Non-pigmented ciliary epithelial cell (primary cell): ENCODE results near the gene MICALL2.

Experiments
- DNase-seq: peaks from one replicate; pipeline ENCODE4 v3.0.0-alpha.2; 2010; ENCODE audit warnings: low read depth

MICALL2 gene

GRCh38 chr7:1493129-1493528 is 33.9 kb upstream of the MICALL2 start:
- no peak for DNase-seq

GRCh38 chr7:1492640-1493039 is 33.4 kb upstream of the MICALL2 start:
- no peak for DNase-seq

DNA sequence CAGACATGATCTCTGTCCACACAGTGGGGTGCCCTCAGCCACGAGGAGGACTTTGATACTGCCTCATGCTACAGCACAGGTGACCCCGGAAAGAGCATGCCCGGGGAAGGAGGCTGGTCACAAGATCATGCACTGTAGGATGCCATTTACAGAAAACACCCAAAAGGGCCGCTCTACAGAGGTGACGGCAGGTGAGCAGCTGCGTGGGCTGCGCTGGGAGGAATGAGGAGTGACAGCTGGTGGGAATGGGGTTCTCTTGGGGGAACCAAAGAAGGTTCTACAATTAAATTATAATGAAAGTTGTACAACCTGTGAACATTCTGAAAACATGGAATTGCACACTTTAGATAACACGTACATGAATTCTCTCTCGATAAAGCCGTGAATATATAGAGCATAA is 33.0 kb upstream of the MICALL2 start:
- DNase-seq = no peak

DNA sequence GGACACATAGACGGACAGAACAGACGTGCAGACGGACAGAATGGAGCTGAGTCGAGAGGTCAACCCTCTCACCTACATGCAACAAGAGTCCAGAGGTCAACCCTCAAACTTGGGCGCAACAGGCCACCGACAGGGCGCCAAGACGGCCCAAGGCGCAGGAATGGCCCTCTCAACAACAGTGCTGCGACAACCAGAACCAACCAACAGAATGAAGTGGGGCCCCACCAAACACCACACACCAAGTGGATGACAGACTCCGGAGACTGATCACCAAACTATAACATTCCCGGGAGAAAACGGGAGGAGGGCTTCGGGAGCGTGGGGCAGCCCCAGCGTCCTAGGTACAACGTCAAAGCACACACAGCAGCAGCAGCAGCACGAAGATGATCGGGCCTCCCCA is 31.6 kb upstream of the MICALL2 start:
- DNase-seq = no peak

DNA sequence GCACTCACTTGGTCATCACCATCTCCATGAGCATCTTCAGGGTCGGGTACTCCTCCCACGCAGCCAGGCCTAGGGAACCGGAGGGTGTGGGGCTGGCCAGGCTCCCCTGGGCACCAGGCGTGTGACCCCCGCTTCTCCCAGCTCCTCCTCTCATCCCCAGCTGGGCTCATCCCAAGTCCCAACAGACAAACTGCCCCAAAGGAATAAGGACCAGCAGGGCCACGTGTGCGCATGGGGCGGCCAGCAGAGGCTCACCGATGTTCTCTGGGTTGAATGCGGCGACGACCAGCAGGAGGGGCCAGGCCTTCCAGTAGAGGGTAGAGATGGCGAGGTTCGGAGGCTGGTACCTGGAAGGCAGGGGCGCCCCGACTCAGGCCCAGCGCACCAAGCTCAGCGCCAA is 30.1 kb upstream of the MICALL2 start:
- no peak for DNase-seq

- DNase-seq = no peak
Observed at GRCh38 chr7:1488016-1488415, 28.7 kb upstream of the MICALL2 start.

GRCh38 chr7:1487466-1487865 is 28.2 kb upstream of the MICALL2 start:
- DNase-seq = no peak

GRCh38 chr7:1486571-1486970 is 27.3 kb upstream of the MICALL2 start:
- DNase-seq = no peak

DNA sequence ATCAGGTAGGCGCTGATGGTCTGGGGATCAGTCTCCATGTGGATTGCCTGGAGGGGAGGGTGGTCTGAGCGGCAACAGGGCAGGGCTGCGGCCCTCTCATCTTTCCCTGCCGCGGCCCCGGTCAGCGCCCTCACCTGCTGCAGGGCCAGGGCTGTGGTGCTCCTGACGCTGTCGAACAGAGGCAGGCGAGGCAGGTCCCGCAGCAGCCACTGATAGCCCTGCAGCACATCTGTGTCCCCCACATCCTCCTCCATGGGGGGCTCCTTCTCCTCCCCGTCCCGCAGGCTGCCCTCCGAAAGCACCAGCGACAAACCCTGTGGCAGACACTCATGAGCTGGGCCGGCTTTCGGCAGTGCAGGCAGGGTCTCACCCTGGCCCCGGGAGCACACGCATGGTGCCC is 25.9 kb upstream of the MICALL2 start:
- no peak for DNase-seq

GRCh38 chr7:1484569-1484968 is 25.3 kb upstream of the MICALL2 start:
- DNase-seq = no peak

- DNase-seq = no peak
Observed at GRCh38 chr7:1483536-1484505, 24.6 kb upstream of the MICALL2 start.

GRCh38 chr7:1483079-1483478 is 23.8 kb upstream of the MICALL2 start:
- no peak for DNase-seq

DNA sequence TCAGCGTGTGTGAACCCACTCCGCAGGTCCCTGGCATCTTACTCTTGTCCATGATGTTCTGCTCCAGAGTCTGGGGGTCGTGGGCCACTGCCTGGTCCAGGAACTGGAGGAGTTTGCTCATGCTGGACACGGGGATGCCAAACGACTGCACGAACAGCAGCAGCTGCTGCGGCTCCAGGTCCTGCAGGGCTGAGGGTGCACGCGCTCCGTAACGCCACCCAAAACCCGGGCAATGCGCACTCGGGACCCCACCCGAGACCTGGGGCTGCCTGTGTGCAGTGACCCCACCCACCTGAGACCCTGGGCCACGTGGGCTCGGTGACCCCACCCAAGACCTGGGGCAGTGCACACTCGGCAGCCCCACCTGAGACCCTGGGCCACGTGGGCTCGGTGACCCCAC is 22.0 kb upstream of the MICALL2 start:
- no peak for DNase-seq

GRCh38 chr7:1480670-1481069 is 21.4 kb upstream of the MICALL2 start:
- DNase-seq = no peak

DNA sequence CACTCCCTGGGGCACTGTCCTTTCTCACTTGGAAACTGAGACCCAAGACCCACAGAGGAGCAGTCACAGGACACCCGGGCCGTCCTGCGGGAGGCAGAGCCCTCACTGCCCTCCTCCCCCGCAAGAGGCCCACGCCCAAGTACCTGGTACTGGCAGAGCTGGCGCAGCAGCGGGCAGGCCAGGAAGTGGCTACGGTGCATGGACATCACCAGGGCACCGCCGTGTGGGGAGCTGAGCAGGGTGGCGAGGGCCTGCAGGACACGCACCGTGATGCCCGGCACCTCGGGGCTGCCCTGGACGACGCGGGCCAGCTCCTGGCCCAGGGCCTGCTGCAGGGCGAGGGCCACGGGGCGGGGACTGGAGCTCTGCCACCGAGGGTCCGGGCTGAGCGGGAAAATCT is 20.0 kb upstream of the MICALL2 start:
- DNase-seq = no peak

GRCh38 chr7:1478480-1478879 is 19.2 kb upstream of the MICALL2 start:
- no peak for DNase-seq

DNA sequence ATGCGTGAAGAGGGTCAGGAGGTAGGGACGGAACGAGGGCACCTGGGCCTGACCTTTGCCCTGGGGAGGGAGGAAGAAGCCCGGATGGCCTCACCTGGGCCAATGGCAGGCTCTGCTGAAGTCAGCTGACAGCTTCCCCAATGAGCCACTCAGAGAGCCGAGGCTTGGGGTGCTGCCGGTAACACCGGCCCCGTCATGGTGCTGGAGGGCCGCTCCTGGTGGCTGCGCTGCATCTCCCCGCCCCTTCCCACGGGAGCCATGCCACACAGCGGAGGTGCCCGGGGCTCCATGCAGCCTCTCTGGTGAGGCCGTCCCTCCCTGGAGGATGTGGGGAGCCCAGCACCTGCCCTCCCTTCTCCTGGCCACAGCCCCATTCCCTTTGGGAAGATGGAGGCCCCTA is 17.6 kb upstream of the MICALL2 start:
- no peak for DNase-seq

- DNase-seq = no peak
Observed at GRCh38 chr7:1475991-1476390, 16.7 kb upstream of the MICALL2 start.

DNA sequence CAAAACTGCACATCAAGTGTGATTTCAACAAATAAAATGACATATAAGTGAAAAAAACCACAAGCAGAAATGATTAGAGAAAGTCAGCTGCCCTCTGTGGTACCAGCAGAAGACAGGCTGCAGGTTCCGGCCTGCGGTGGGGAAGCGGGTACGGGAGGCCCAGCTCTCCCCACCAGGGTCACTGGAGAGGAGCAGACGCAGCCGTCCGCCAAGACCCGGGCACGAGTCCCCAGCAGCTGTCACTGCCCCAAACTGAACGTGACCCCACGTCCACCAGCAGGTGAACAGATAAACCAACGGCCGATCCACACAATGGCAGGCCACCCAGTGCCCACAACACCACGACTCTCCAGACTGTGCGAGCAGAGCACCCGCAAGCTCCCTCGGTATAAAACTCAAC is 16.1 kb upstream of the MICALL2 start:
- DNase-seq = no peak

- DNase-seq = no peak
Observed at GRCh38 chr7:1474736-1475135, 15.5 kb upstream of the MICALL2 start.

- DNase-seq = no peak
Observed at GRCh38 chr7:1473864-1474512, 14.7 kb upstream of the MICALL2 start.

DNA sequence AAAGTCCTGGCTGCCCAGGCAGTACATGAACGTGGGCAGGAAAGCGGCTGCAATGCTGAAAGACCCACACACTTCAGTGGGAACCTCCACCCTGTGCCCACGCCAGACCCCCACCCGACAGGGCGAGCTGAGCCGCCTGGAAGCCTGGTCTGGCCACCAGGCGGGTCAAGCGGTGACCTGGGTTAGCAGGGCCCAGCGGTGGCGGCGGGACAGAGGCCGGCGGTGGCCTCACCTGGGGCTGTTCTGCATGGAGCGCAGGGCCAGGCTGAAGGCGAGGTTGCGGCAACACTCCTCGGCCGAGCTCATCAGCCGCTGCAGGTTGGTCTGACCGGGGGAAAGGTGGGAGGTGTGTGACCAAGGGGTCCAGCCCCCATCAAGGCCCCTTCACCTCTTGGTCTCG is 11.6 kb upstream of the MICALL2 start:
- no peak for DNase-seq

DNA sequence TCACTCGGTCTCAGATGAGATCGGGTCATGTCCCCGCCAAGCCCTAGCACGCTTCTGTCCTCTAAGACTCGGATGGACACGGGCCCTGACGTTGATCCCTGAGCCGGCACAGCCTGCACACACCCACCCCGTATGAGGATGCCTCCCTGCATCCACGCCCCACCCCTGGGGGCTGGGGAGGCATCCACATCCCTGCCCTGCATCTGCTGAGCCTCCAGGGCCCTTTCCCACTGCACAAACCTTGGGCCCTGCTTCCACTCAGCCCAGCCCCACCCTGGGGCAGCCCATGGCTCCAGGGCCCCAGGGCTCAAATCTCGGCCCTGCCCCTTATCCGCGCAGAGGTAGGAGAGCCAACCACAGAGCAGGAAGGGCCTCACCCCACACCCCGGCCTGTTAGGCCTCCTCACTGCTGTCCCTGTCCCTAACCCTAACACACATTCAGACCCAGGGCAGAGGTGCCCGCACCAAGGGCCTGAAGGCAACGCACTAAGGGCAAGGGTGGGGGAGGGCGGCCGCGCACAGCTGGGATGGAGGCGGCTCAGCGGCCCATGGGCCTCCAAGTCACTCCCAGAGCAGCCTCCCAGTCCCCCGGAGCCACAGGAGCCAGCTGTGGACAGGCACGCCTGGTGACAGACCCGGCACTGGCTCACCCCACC is 9.5 kb upstream of the MICALL2 start:
- DNase-seq = no peak
